Sigmoid colon (tissue), 7 donors: ENCODE results near the gene CYTH3. TPM values are rescaled to one million over a fixed set of nuclear protein-coding genes. Genes with fewer than 3 reads are reported as not detected.

Experiments used
- DNase-seq: peaks from one replicate; pipeline ENCODE4 v3.0.0-alpha.2; 2019
- H3K27ac ChIP-seq, 4 donors: fragments of 200-600 bp; sonication (generic); one replicate each; pipeline ENCODE4 v1.5.1; 2016 to 2019; ENCODE audit warnings: mild to moderate bottlenecking in 1 of 4
- H3K27me3 ChIP-seq, 3 donors: fragments of 200-600 bp; sonication (generic); one replicate each; pipeline ENCODE4 v1.5.1; 2019; ENCODE audit warnings: mild to moderate bottlenecking in 1 of 3
- H3K36me3 ChIP-seq, 4 donors: fragments of 200-600 bp; sonication (generic); one replicate each; pipeline ENCODE4 v1.5.1; 2016 to 2019
- H3K4me1 ChIP-seq, 4 donors: fragments of 200-600 bp; sonication (generic); one replicate each; pipeline ENCODE4 v1.5.1; 2017 to 2019
- H3K4me3 ChIP-seq, 4 donors: fragments of 200-600 bp; sonication (generic); one replicate each; pipeline ENCODE4 v1.5.1; 2017 to 2019; ENCODE audit warnings: mild to moderate bottlenecking in 2 of 4, moderate library complexity in 1 of 4
- H3K9me3 ChIP-seq, 4 donors: fragments of 200-600 bp in 3 of 4; sonication (generic) in 3 of 4; one replicate each; pipeline versions ENCODE4 v1.5.1 to v1.6.1; 2013 to 2019
- EP300 ChIP-seq, 4 donors: sonication (generic); formaldehyde crosslinking; IDR thresholded peaks; one replicate each; pipeline ENCODE4 v1.6.1; 2017; ENCODE audit warnings: antibody characterized with exemption in 4 of 4
- POLR2A ChIP-seq, 2 donors: fragments of 450-650 bp; IDR thresholded peaks; one replicate each; pipeline ENCODE4 v1.6.1; 2016; ENCODE audit warnings: antibody characterized with exemption in 2 of 2, mild to moderate bottlenecking in 2 of 2, moderate library complexity in 2 of 2
- POLR2AphosphoS5 ChIP-seq, 4 donors: sonication (generic); formaldehyde crosslinking; IDR thresholded peaks; one replicate each; pipeline ENCODE4 v1.6.1; 2017; ENCODE audit warnings: antibody characterized with exemption in 4 of 4
- WGBS, 2 donors: extraction: QIAGEN DNeasy Blood & Tissue Kit; methylation state at CpG; one replicate each; pipeline ENCODE4 v1.1.7; 2013; 5-methylcytosine and 5-hydroxymethylcytosine counted together
- intact Hi-C: fragments of 100-400 bp; cut with DNase I; formaldehyde crosslinking; loops from one replicate; pipeline ENCODE4 v1.15.1; 2023
- polyA plus RNA-seq, 3 donors: library from polyadenylated mRNA; stranded (reverse); fragments of 200-250 nt; gene quantifications; one replicate each; pipeline ENCODE4 v1.2.3, GENCODE V29; 2013
- total RNA-seq, 4 donors: library from RNA; depleted of rRNA; stranded (reverse); fragments of >200 nt; gene quantifications; one replicate each; pipeline ENCODE4 v1.1.0, GENCODE V29; 2016
- TF ChIP-seq, protein P1 (sequence below), 4 experiments: fragments of 450-650 bp in 3 of 4; fragments of 200-600 bp in 1 of 4; IDR thresholded peaks; one replicate each; pipeline ENCODE4 v1.5.1; 2016 to 2019; ENCODE audit warnings: antibody characterized with exemption in 4 of 4, mild to moderate bottlenecking in 3 of 4, moderate library complexity in 2 of 4
- donor health status: healthy with polysubstance abuse.
- donor health status: Bipolar disorder and iron deficiency.
- donor health status: healthy.

CYTH3 gene
- total and polyA plus RNA-seq, 7 donors: 6.5 to 34.8 (median 27.1) TPM

DNA sequence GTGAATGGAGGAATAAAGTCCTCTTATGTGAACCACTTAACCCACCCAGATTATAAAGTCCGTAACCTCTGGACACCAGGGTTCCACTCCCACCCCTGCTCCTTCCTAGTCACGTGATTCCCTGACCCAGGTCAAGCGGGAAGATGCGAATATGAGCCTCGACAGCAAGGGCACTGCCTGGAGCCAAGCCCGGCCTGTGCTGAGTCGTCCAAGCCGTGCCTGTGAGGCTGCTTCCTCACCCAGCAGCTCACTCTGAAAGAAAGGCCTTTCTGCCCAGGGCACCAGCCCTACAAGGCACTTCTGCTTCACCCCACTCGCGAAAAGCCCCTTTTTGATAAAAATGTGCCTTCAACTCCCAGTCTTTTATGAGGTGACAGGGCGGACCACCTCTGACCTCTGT lies 85.8 kb downstream of the CYTH3 start:
- DNase-seq: no peak
- intact Hi-C loops: no loop called here
- no peak overlapping the region for H3K4me3 ChIP-seq
- H3K4me1 ChIP-seq: no peaks in the 10 kb centered on the region
- peaks cover 0 to 32% (median 10%) of the 10 kb centered on the region in 4 donors for H3K36me3 ChIP-seq
- peaks cover 0 to 2% (median 0%) of the 10 kb centered on the region in 3 donors for H3K27me3 ChIP-seq
- H3K27ac ChIP-seq: no peak overlapping the region
- 87 to 91% methylated on average over 11 of the region's 11 CpGs for WGBS, 2 donors
- no peaks in the 10 kb centered on the region for H3K9me3 ChIP-seq
- TF ChIP-seq, protein P1, sequence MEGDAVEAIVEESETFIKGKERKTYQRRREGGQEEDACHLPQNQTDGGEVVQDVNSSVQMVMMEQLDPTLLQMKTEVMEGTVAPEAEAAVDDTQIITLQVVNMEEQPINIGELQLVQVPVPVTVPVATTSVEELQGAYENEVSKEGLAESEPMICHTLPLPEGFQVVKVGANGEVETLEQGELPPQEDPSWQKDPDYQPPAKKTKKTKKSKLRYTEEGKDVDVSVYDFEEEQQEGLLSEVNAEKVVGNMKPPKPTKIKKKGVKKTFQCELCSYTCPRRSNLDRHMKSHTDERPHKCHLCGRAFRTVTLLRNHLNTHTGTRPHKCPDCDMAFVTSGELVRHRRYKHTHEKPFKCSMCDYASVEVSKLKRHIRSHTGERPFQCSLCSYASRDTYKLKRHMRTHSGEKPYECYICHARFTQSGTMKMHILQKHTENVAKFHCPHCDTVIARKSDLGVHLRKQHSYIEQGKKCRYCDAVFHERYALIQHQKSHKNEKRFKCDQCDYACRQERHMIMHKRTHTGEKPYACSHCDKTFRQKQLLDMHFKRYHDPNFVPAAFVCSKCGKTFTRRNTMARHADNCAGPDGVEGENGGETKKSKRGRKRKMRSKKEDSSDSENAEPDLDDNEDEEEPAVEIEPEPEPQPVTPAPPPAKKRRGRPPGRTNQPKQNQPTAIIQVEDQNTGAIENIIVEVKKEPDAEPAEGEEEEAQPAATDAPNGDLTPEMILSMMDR (IDR thresholded peaks at IDR 0.05): no peak
- TF ChIP-seq POLR2AphosphoS5 (IDR thresholded peaks at IDR 0.05) (no peak), EP300 (IDR thresholded peaks at IDR 0.05) (no peak), POLR2A (IDR thresholded peaks at IDR 0.05) (no peak)

DNA sequence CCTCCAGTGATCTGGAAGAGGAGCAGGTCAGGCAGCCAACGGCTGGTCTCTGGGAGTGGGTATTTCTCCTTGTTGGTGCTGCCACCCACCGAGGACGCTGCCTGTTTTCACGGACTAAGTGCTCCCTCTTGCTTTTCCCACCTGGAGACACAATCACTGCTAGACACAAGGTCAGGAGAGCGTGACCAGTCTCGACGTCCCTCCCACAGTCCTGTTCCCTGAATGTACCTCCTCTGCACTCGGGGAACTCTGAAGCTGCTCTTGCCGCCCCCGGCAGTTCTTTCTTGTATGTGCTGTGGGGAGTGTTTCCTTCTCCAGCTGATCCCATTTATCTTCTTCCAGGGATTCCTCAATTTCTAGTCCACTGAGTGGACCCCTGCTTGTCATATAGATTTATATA lies 89.4 kb downstream of the CYTH3 start:
- peaks cover 0 to 13% (median 13%) of the 10 kb centered on the region in 4 donors for H3K4me1 ChIP-seq
- DNase-seq: no peak
- no peaks in the 10 kb centered on the region for H3K9me3 ChIP-seq
- no peak overlapping the region for H3K4me3 ChIP-seq
- no peak overlapping the region for H3K27ac ChIP-seq
- peaks cover 0 to 12% (median 2%) of the 10 kb centered on the region in 4 donors for H3K36me3 ChIP-seq
- peaks cover 0 to 2% (median 0%) of the 10 kb centered on the region in 3 donors for H3K27me3 ChIP-seq
- WGBS, 2 donors: 92 to 96% methylated on average over 10 of the region's 10 CpGs
- intact Hi-C loops: no loop called here
- no peak for TF ChIP-seq EP300 (IDR thresholded peaks at IDR 0.05)
- no peak for TF ChIP-seq POLR2AphosphoS5 (IDR thresholded peaks at IDR 0.05)
- no peak for TF ChIP-seq POLR2A (IDR thresholded peaks at IDR 0.05)
- TF ChIP-seq, protein P1 (IDR thresholded peaks at IDR 0.05): no peak

DNA sequence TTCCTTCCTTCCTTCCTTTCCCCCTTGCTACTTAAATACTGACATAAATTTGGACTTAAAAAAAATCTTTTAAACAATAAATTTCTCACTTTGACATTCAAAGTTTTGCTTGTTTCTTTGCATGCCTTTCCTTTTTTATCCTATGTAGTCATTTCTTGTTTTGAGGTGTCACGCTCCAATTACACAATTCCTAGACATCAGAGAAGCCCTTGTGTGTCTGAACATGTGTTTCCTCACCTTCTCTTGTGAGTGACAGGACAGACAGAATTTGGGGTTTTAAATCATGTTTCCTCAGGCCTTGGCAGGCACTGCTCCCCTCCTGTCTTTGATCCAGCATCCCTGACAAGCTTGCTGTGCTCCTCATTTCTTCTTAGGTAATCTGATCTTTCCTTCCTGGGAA lies 91.3 kb downstream of the CYTH3 start:
- no peak overlapping the region for H3K4me3 ChIP-seq
- H3K27ac ChIP-seq: no peak overlapping the region
- intact Hi-C loops: no loop called here
- WGBS, 2 donors: 66 to 90% methylated on average over 1 of the region's 1 CpG
- DNase-seq: no peak
- peaks cover 0 to 11% (median 0%) of the 10 kb centered on the region in 4 donors for H3K36me3 ChIP-seq
- no peaks in the 10 kb centered on the region for H3K9me3 ChIP-seq
- peaks cover 0 to 2% (median 0%) of the 10 kb centered on the region in 3 donors for H3K27me3 ChIP-seq
- TF ChIP-seq POLR2A (IDR thresholded peaks at IDR 0.05) (no peak), POLR2AphosphoS5 (IDR thresholded peaks at IDR 0.05) (no peak), EP300 (IDR thresholded peaks at IDR 0.05) (no peak)
- TF ChIP-seq, protein P1 (IDR thresholded peaks at IDR 0.05): no peak
- peaks cover 0 to 16% (median 13%) of the 10 kb centered on the region in 4 donors for H3K4me1 ChIP-seq

DNA sequence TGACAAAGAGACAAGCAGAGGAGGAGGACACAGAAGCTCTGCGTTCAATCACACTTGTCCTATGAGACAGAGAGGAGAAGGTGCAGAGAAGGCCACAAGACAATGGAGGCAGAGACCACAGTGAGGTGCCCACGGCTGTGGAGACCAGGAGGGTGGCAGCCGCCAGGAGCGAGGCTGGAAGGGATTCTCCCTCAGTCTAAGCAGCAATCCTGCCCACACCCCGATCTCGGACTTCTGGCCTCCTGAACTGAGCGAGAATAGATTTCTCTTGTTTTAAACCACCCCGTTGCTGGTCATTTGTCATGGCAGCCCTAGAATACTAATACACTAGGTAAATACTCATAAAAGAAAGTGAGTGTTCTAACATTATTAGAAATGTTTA lies 92.1 kb downstream of the CYTH3 start:
- Histone ChIP-seq H3K4me3 (no peak overlapping the region), H3K27ac (no peak overlapping the region), H3K9me3 (no peaks in the 10 kb centered on the region), H3K27me3 (peaks cover 0 to 2% (median 0%) of the 10 kb centered on the region in 3 donors), H3K36me3 (peaks cover 0 to 11% (median 0%) of the 10 kb centered on the region in 4 donors), H3K4me1 (peaks cover 0 to 19% (median 15%) of the 10 kb centered on the region in 4 donors)
- TF ChIP-seq, protein P1 (IDR thresholded peaks at IDR 0.05): no peak
- DNase-seq: peak; percentile 24
- whole genome bisulfite sequencing, 2 donors: 94 to 95% methylated on average over 8 of the region's 8 CpGs
- intact Hi-C loops: no loop called here
